Astrocyte of the hippocampus (primary cell): ENCODE measurements around the gene GAS7.

Experiments
- DNase-seq: peaks from one replicate; pipeline ENCODE4 v3.0.0; 2011; ENCODE audit warnings: low read depth, low spot score

The GAS7 gene

DNA sequence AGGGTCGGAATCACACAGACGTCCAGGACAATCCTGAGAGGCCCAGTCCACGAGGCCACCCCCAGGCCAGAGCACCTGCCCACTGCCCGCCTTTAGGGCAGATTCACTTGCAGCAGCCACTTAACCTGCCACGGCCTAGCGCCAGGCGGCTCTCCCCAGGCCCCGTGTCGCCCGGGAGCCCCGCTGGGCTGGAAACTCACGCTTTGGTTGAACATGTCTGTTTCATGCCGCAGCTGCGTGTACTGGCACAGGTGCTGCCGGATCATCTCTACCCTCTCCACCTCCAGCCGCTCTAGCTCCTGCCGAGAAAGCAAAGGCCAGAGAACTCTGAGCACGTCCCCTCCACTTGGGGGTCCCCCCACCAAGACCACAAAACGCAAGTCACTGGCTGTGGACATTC, 280.6 kb downstream of the GAS7 start:
- no peak for DNase-seq

DNA sequence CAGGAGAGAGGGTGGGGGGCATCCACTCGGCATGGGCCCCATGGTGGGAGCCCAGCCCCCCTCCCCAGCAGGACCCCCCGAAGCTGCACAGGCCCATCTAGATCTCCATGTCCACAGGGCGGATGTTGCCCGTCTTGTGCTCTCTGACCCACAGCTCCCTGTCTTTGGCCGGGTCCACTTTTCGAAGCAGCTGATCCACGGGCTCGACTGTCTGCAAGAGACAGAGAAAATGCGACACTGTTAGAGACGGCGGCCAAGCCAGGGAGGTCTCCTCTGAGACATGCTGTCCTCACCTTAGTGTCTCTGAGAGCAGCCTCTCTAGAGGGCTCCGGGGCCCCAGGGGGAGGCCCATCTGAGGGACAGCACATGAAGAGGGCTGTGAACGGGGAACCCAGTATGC, 281.3 kb downstream of the GAS7 start:
- DNase-seq: no peak

GRCh38 chr17:9916108-9916507, 282.3 kb downstream of the GAS7 start:
- no peak for DNase-seq

DNA sequence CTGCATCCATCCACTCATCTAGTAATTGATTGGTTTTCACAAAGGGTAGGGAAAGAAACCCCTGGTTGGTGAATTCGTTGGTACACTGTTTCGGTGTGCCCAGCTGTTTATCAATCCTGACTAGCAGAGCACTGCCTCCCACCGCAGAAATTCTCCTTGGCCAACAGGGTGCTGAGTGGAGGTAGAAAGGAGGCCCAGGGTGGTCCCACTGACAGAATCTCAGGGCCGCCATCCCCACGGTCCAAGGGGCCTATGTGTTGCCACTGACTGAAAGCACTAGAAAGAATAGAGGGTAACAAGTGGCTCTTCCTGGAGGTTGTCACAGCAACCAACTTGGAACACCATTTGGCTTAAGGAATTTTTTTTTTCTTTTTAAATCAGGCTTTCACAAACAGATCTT, 284.9 kb downstream of the GAS7 start:
- DNase-seq: no peak

GRCh38 chr17:9912121-9913099, 286.0 kb downstream of the GAS7 start:
- no peak for DNase-seq

DNA sequence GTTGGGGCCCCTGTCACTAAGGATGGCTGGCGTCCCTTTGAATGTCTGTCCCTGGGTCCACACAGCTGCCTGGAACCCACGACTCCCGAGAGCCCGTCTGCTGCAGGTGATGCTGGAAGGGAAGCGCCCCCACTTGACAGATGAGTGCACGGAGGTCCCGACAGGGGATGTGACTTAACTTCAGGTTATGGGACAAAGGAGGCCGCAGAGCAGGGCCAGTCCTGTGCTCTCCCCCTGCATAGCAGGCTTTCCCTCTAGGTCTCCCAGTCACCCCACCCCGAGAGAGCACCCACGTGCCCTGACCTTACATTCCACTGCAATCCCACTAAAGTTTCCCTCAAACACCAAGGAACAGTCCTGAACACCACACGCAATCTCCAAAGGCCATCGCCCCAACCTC, 287.3 kb downstream of the GAS7 start:
- DNase-seq: no peak

DNA sequence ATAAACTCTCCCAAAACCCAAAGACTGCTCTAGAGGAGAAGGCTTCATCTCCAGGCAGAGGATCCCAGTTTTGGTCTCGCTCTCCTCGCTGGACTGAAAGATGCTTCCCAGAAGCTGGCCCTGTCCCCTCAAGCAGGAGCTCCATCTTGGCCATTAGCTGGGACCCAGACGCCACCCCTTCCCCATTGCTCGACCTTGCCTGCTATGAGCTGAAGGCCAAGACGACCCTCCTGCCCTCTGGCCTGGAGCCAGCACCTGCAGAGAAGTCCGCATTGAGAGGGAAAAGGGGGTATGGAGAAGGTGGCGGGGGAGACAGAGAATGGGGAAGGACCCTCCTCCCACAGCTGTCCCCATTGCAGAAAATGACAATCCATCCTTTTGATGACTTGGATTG, 289.8 kb downstream of the GAS7 start:
- DNase-seq: no peak

GRCh38 chr17:9907883-9908648, 290.3 kb downstream of the GAS7 start:
- DNase-seq: no peak

GRCh38 chr17:9907131-9907530, 291.3 kb downstream of the GAS7 start:
- no peak for DNase-seq

DNA sequence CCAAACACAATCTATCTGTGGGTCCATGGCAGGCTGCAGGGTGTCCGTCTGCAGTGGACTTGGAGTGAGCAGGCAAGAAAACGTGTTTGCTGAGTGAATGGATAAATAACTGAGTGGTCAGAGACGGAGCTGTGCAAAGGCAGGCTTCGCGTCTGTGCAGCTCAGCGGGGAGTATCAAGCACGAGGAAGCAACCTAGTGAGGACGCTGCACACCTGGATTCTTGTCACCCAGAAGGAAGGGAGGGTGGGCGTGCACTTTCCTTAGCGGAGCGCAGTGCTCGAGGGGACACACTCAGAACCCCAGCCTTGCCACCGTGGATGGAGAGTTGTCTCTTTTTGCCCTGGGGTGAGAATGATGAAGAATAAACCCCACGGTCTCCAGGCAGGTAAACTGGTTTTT, 291.8 kb downstream of the GAS7 start:
- DNase-seq: no peak

- DNase-seq: peak; percentile 35
Observed at GRCh38 chr17:9905902-9906301, 292.5 kb downstream of the GAS7 start.

- DNase-seq: no peak
Observed at GRCh38 chr17:9905078-9905415, 293.4 kb downstream of the GAS7 start, which contains the start of gene RCVRN. Gene RCVRN (minus strand): TSS chr17:9905271. CDS start chr17:9905180, 91 bp downstream.

DNA sequence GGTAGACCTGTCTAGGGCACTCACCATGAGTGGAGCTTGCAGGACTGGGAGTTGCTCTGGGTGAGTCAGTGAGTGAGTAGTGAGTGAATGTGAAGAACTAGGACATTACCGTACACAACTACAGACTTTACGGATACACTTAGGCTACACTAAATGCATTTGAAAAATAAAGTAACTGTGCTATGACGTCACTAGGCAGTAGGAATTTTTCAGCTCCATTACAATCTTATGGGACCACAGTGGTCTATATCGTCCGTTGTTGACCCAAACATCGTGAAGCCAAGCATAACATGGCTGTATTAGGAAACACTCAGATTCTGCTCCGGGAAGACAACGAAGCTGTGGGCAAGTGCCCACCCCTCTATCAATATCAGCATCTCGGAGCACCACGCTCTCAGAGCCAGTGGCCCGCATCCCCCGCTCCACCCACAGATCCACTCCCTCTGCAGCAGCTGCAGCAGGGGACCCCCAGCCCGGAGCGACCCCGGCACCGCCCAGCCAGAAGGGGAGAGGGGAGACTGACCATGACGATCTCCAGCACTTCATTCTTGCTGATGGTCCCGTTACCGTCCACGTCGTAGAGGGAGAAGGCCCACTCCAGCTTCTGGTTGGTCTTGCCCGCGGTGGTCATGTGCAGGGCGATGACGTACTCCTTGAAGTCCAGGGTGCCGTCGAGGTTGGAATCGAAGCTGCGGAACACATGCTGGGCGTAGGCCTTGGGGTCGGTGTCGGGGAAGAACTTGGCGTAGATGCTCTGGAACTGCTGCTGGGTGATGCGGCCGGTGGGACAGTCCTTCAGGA, 293.9 kb downstream of the GAS7 start:
- DNase-seq: no peak

- DNase-seq: peak; percentile 39
Observed at GRCh38 chr17:9902120-9902519, 296.3 kb downstream of the GAS7 start.

- peak; percentile 72 for DNase-seq
Observed at GRCh38 chr17:9900784-9901183, 297.6 kb downstream of the GAS7 start.

DNA sequence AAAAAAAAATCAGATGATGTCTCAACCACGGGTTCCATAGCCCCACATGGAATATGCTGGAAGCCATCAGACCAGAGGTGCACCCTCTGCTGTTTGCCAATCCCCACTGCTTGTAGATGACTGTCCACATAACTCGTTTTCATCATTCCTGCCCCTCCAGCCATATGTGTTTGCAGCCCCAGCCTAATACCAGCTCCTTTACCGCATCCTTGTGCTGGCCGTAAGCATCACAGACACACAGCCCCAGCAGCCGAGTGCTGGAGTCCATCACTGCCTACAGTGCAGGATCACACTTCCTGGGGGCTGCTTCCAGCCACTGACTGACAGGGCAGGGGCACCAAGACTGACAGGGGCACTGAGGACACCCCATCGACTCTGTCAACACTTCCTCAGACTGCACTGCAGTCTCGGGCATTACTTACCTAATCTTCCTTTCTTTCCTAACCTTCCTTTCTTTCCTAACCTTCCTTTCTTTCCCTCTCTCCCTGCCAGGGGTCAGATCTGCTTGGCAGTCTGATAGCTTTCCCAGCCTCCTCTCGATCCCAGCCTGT, 298.3 kb downstream of the GAS7 start:
- no peak for DNase-seq

- DNase-seq: no peak
Observed at GRCh38 chr17:9899280-9900043, 298.9 kb downstream of the GAS7 start.

- DNase-seq: no peak
Observed at GRCh38 chr17:9898812-9899211, 299.6 kb downstream of the GAS7 start.

DNA sequence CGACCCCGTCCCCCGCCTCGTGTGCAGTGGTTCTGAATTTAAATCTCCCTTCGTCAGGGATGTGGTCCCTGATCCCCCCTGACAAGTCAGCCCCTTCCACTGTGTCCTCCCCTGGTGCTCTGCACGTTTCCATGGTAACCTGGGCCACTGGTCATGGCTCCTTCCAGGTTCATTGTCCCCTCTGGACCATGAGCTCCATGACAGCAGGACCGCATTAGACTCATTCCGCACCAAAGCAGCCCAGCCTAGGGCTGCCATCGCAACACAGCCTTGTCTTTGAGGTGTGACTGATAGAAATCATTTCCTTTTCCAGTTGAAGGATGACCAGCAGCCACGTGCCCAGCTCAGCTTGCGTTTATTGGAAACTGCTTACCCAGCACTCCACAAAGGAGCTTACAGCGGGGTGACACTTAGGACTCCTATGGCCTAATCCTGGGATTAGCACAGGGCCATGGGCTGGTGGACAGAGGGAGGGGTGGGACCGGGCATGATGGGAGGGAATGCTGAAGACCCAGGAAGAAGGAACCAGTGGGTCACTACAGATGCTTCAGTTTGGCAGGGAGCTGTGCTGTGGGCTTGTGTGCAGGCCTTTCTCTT, 300.9 kb downstream of the GAS7 start:
- DNase-seq: no peak

GRCh38 chr17:9895923-9896322, 302.5 kb downstream of the GAS7 start:
- no peak for DNase-seq
